Fibroblast of pulmonary artery (primary cell): ENCODE results near the gene ADAMTSL3.

Source experiments
- DNase-seq: peaks from one replicate; pipeline ENCODE4 v3.0.0-alpha.2; 2010; ENCODE audit warnings: low read depth
- H3K4me3 ChIP-seq: replicated peaks from 2 replicates; pipeline ENCODE4 v1.5.1; 2011; ENCODE audit warnings: low read depth, mild to moderate bottlenecking, control low read depth, low read length, moderate library complexity
- TF ChIP-seq, protein P1 (sequence below): IDR thresholded peaks from 2 replicates; pipeline ENCODE4 v1.5.1; 2011; ENCODE audit warnings: mild to moderate bottlenecking, control low read depth, low read length, inconsistent platforms; ENCODE audit errors: missing control alignments

Gene ADAMTSL3

DNA sequence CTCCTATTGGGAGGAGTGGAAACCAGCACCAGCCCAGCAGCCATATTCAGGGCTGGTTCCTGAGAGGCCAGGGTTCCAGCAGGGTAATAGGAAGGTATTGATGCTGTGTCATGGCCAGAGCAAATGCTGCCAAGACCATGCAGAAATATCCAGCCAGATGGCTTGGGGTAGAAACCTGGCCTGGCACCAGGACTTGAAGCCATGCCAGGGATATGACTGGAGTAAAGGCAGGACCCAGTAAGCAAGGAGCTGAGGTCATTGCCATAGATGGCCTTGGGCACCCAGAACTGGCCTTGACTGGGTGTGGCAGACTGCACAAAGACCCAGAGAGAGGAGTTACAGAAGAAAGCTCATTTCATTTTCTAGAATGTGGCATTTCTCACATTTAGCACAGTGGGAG lies 324.1 kb downstream of the ADAMTSL3 start:
- no peak overlapping the region for H3K4me3 ChIP-seq
- TF ChIP-seq, protein P1, sequence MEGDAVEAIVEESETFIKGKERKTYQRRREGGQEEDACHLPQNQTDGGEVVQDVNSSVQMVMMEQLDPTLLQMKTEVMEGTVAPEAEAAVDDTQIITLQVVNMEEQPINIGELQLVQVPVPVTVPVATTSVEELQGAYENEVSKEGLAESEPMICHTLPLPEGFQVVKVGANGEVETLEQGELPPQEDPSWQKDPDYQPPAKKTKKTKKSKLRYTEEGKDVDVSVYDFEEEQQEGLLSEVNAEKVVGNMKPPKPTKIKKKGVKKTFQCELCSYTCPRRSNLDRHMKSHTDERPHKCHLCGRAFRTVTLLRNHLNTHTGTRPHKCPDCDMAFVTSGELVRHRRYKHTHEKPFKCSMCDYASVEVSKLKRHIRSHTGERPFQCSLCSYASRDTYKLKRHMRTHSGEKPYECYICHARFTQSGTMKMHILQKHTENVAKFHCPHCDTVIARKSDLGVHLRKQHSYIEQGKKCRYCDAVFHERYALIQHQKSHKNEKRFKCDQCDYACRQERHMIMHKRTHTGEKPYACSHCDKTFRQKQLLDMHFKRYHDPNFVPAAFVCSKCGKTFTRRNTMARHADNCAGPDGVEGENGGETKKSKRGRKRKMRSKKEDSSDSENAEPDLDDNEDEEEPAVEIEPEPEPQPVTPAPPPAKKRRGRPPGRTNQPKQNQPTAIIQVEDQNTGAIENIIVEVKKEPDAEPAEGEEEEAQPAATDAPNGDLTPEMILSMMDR = no peak
- no peak for DNase-seq

GRCh38 chr15:83978588-83978987 lies 324.7 kb downstream of the ADAMTSL3 start:
- TF ChIP-seq, protein P1 = no peak
- no peak for DNase-seq
- no peak overlapping the region for H3K4me3 ChIP-seq

GRCh38 chr15:83980637-83981036 lies 326.7 kb downstream of the ADAMTSL3 start:
- H3K4me3 ChIP-seq = no peak overlapping the region
- TF ChIP-seq, protein P1 = no peak
- DNase-seq = no peak

DNA sequence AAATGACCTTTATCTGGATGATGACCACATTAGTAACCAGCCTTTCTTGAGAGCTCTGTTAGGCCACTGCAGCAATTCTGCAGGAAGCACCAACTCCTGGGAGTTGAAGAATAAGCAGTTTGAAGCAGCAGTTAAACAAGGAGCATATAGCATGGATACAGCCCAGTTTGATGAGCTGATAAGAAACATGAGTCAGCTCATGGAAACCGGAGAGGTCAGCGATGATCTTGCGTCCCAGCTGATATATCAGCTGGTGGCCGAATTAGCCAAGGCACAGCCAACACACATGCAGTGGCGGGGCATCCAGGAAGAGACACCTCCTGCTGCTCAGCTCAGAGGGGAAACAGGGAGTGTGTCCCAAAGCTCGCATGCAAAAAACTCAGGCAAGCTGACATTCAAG lies 328.8 kb downstream of the ADAMTSL3 start:
- TF ChIP-seq, protein P1 = no peak
- no peak for DNase-seq
- H3K4me3 ChIP-seq = no peak overlapping the region

- TF ChIP-seq, protein P1 = no peak
- DNase-seq = no peak
Measured at GRCh38 chr15:83983634-83984458, 329.9 kb downstream of the ADAMTSL3 start.

GRCh38 chr15:83984601-83985000 lies 330.7 kb downstream of the ADAMTSL3 start:
- TF ChIP-seq, protein P1 = no peak
- no peak for DNase-seq
- no peak overlapping the region for H3K4me3 ChIP-seq

More at GRCh38 chr15:83983634-83984458, 329.9 kb downstream of the ADAMTSL3 start:
- H3K4me3 ChIP-seq = no peak overlapping the region

DNA sequence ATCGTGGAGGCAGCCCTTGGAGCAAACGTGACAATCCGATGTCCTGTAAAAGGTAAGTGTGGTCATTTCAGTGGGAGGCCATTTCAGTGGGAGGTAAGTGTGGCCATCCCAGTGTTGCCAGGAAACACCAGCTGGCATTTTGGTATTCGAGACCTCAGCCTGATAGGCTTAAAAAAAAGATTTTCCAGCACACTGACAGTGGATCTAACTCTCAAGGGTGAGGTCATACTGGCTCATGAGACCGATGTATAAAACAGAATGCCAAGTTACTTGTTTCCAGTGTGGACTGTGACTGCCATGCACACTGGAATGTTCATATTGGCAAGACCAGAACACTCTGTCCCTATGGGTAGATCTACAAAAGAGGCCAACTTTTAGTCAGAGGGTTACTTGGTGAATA lies 337.2 kb downstream of the ADAMTSL3 start:
- H3K4me3 ChIP-seq = no peak overlapping the region
- DNase-seq = no peak
- TF ChIP-seq, protein P1 = no peak
